ENCODE data around the gene ZC3H18. TPM values are rescaled to one million over a fixed set of nuclear protein-coding genes. Genes with fewer than 3 reads are reported as not detected.

ZC3H18 gene
- total and polyA plus RNA-seq, 2 donors from 2014 or later: 11.4 to 38.2 TPM

DNA sequence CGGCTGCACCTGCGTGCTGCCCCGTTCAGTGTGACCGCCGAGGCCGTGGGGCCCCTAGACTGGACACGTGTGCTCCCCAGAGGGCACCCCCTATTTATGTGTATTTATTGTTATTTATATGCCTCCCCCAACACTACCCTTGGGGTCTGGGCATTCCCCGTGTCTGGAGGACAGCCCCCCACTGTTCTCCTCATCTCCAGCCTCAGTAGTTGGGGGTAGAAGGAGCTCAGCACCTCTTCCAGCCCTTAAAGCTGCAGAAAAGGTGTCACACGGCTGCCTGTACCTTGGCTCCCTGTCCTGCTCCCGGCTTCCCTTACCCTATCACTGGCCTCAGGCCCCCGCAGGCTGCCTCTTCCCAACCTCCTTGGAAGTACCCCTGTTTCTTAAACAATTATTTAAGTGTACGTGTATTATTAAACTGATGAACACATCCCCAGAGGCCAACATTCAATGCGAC is 69.9 kb downstream of the ZC3H18 start:
- intact Hi-C loops (cut with DNase I): no loop called here
- Histone ChIP-seq H3K4me1 (ENCODE audit: control insufficient read depth in 2 of 3, insufficient read depth in 2 of 3, low read depth in 1 of 3, low read length in 3 of 3) (peaks cover 0 to 2% (median 0%) of the 10 kb centered on the region in 3 donors), H3K27ac (ENCODE audit: low read depth in 2 of 2, low read length in 2 of 2) (no peak overlapping the region), H3K9ac (ENCODE audit: low read length in 3 of 3) (no peak overlapping the region), H3K4me3 (ENCODE audit: low read length in 3 of 3) (no peak overlapping the region), H3K36me3 (ENCODE audit: control insufficient read depth in 2 of 3, insufficient read depth in 3 of 3, low read length in 3 of 3) (no peaks in the 10 kb centered on the region), H3K9me3 (ENCODE audit: control insufficient read depth in 2 of 3, insufficient read depth in 1 of 3, low read length in 3 of 3) (no peaks in the 10 kb centered on the region), H3K27me3 (ENCODE audit: control insufficient read depth, insufficient read depth, low read length) (peaks cover 6% of the 10 kb centered on the region)
- TF ChIP-seq, protein P1, sequence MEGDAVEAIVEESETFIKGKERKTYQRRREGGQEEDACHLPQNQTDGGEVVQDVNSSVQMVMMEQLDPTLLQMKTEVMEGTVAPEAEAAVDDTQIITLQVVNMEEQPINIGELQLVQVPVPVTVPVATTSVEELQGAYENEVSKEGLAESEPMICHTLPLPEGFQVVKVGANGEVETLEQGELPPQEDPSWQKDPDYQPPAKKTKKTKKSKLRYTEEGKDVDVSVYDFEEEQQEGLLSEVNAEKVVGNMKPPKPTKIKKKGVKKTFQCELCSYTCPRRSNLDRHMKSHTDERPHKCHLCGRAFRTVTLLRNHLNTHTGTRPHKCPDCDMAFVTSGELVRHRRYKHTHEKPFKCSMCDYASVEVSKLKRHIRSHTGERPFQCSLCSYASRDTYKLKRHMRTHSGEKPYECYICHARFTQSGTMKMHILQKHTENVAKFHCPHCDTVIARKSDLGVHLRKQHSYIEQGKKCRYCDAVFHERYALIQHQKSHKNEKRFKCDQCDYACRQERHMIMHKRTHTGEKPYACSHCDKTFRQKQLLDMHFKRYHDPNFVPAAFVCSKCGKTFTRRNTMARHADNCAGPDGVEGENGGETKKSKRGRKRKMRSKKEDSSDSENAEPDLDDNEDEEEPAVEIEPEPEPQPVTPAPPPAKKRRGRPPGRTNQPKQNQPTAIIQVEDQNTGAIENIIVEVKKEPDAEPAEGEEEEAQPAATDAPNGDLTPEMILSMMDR (IDR thresholded peaks at IDR 0.05; ENCODE audit: borderline replicate concordance, extremely low read depth, insufficient read depth): no peak
- DNase-seq (no peak), FAIRE-seq (no peak)

DNA sequence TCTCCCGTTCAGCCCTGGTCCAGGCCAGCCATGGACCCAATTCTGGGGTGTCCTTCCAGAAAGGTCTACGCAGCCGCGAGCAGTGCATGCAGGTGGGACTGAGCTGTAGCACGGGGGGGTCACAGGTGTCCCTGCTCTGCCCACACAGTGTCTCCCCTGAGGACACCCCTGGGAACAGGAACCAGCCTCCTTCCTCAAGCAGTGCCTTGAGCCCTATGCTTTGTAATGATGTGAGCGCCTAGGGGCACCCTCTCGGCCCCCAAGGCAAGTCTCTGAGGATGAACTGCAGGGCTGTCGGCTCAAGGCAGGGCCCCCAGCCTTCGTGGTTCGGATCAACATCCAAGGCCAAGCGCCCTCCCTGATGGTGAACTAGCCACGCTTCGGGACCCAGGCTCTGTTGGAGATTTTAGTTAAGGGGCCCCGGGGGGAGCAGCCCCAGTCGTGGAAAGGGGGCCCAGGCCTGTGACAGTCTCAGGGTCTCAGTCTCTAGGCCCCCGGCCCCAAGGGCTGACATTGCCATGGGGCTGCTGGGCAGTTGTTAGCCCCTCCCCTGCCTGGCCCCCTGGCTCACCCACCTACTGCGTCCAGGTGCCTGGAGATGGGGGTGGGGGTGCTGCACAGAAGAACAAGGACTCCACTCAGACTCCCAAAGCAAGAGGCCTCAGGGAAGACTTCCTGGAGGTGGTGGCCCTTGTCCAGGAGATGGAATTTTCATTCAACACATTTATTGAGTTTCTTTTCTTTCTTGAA is 70.5 kb downstream of the ZC3H18 start:
- TF ChIP-seq, protein P1 (IDR thresholded peaks at IDR 0.05; ENCODE audit: borderline replicate concordance, extremely low read depth, insufficient read depth): no peak
- Histone ChIP-seq H3K4me3 (ENCODE audit: low read length in 3 of 3) (no peak overlapping the region), H3K27ac (ENCODE audit: low read depth in 2 of 2, low read length in 2 of 2) (no peak overlapping the region), H3K9ac (ENCODE audit: low read length in 3 of 3) (no peak overlapping the region), H3K27me3 (ENCODE audit: control insufficient read depth, insufficient read depth, low read length) (peaks cover 6% of the 10 kb centered on the region), H3K36me3 (ENCODE audit: control insufficient read depth in 2 of 3, insufficient read depth in 3 of 3, low read length in 3 of 3) (no peaks in the 10 kb centered on the region), H3K9me3 (ENCODE audit: control insufficient read depth in 2 of 3, insufficient read depth in 1 of 3, low read length in 3 of 3) (no peaks in the 10 kb centered on the region), H3K4me1 (ENCODE audit: control insufficient read depth in 2 of 3, insufficient read depth in 2 of 3, low read depth in 1 of 3, low read length in 3 of 3) (peaks cover 0 to 2% (median 0%) of the 10 kb centered on the region in 3 donors)
- DNase-seq (no peak), FAIRE-seq (no peak)
- intact Hi-C loops (cut with DNase I): no loop called here

DNA sequence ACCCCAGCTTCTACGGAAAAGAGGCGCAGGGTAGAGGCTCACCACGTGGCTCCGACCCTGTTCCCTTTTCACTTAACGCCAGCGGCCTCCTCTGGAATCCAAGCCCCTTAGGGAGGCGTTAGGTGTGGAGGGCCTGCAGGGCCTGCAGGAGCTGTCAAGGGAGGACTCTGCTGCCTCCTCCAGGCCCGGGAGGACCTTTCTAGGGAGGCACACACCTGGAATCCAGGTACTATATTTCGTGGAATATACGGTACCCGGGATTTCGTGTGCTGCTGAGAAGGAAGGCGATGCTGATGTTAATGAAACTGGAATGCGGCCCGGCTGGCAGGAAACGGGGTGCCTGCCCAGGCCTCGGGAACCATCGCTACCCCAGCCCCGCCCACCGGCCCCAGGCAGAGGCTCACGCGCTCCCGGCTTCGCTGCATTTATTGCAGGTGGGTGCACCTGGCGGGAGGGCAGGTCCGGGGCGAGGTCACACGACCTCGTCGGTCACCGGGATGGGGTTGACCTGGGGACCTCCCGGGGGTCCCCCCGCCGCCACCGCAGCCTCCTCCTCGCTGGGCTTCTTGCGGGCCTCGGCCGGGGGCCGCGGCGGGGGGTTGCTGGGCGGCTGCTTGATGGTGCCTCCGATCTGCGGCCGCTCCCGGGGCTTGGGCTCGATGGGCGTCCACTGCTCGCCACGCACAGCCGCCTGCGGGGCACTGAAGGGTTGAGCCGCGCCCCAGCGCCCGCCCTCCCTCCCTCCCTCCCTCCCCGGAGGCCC is 72.9 kb downstream of the ZC3H18 start:
- H3K4me3 ChIP-seq (ENCODE audit: low read length in 3 of 3): no peak overlapping the region
- H3K9me3 ChIP-seq (ENCODE audit: control insufficient read depth in 2 of 3, insufficient read depth in 1 of 3, low read length in 3 of 3): no peaks in the 10 kb centered on the region
- no peak for FAIRE-seq
- intact Hi-C loops (cut with DNase I): no loop called here
- peaks cover 0 to 2% (median 0%) of the 10 kb centered on the region in 3 donors for H3K4me1 ChIP-seq (ENCODE audit: control insufficient read depth in 2 of 3, insufficient read depth in 2 of 3, low read depth in 1 of 3, low read length in 3 of 3)
- H3K27me3 ChIP-seq (ENCODE audit: control insufficient read depth, insufficient read depth, low read length): peaks cover 6% of the 10 kb centered on the region
- no peaks in the 10 kb centered on the region for H3K36me3 ChIP-seq (ENCODE audit: control insufficient read depth in 2 of 3, insufficient read depth in 3 of 3, low read length in 3 of 3)
- no peak overlapping the region for H3K9ac ChIP-seq (ENCODE audit: low read length in 3 of 3)
- TF ChIP-seq, protein P1 (IDR thresholded peaks at IDR 0.05; ENCODE audit: borderline replicate concordance, extremely low read depth, insufficient read depth): no peak
- peak in 1 of 5 donors; percentile 60 for DNase-seq
- no peak overlapping the region for H3K27ac ChIP-seq (ENCODE audit: low read depth in 2 of 2, low read length in 2 of 2)

Data from kidney (tissue), 14 donors.